ENCODE data around the gene NTNG1. TPM values are rescaled to one million over a fixed set of nuclear protein-coding genes. Genes with fewer than 3 reads are reported as not detected.

The NTNG1 gene
- total RNA-seq, 2 donors from 2014 or later, result 2.5 to 2.6 TPM

- H3K9me3 Mint-ChIP-seq, result no peaks in the 10 kb centered on the region
- no peak overlapping the region for H3K27ac Mint-ChIP-seq
- H3K9me3 ChIP-seq (ENCODE audit: control insufficient read depth, low read length), result no peaks in the 10 kb centered on the region
- H3K36me3 Mint-ChIP-seq (ENCODE audit: low read depth), result no peaks in the 10 kb centered on the region
- H3K9ac ChIP-seq (ENCODE audit: extremely low read depth, low read length, poor library complexity, severe bottlenecking), result no peak overlapping the region
- no peaks in the 10 kb centered on the region for H3K36me3 ChIP-seq (ENCODE audit: control insufficient read depth, insufficient read depth, low read length)
- DNase-seq, result no peak
- H3K4me1 Mint-ChIP-seq, result peaks cover 18% of the 10 kb centered on the region
- 90% methylated on average over 3 of the region's 3 CpGs; no CpG with 5 or more reads in 1 of the 2 experiments for WGBS, 2 experiments (ENCODE audit: insufficient coverage in 1 of 2, insufficient read length in 1 of 2)
- H3K4me3 Mint-ChIP-seq, result no peak overlapping the region
- TF ChIP-seq, protein P1, sequence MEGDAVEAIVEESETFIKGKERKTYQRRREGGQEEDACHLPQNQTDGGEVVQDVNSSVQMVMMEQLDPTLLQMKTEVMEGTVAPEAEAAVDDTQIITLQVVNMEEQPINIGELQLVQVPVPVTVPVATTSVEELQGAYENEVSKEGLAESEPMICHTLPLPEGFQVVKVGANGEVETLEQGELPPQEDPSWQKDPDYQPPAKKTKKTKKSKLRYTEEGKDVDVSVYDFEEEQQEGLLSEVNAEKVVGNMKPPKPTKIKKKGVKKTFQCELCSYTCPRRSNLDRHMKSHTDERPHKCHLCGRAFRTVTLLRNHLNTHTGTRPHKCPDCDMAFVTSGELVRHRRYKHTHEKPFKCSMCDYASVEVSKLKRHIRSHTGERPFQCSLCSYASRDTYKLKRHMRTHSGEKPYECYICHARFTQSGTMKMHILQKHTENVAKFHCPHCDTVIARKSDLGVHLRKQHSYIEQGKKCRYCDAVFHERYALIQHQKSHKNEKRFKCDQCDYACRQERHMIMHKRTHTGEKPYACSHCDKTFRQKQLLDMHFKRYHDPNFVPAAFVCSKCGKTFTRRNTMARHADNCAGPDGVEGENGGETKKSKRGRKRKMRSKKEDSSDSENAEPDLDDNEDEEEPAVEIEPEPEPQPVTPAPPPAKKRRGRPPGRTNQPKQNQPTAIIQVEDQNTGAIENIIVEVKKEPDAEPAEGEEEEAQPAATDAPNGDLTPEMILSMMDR (conservative IDR thresholded peaks at IDR 0.05), result no peak
- no peaks in the 10 kb centered on the region for H3K27me3 Mint-ChIP-seq (ENCODE audit: insufficient read depth)
- H3K4me3 ChIP-seq (ENCODE audit: low read length), result no peak overlapping the region
- no peaks in the 10 kb centered on the region for H3K27me3 ChIP-seq (ENCODE audit: control insufficient read depth, insufficient read depth, low read length, poor library complexity, severe bottlenecking)
- no peak overlapping the region for H3K27ac ChIP-seq (ENCODE audit: low read depth, low read length)
- H3K4me1 ChIP-seq (ENCODE audit: control insufficient read depth, insufficient read depth, low read length), result peaks cover 4% of the 10 kb centered on the region
Measured at GRCh38 chr1:107394301-107394700, 253.5 kb downstream of the NTNG1 start.

DNA sequence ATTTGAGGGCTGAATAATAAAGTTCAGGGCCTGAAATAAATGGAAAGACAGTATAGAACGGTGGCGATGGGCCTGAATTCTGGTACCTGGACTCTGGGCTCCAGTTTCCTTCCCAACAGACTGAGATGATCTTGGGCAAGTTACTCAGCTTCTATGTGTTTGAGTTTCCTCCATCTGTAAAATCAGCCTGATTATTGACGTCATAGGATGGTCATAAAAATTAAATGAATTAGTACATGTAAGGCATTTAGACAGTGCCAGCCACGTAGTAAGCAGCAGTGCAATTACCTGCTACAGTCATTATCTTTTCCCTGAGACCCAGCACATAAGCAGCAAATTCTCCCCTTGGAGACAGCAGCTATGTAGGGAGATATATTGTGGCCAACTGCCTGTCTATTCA is 260.9 kb downstream of the NTNG1 start:
- Mint-ChIP-seq H3K27me3 (ENCODE audit: insufficient read depth) (no peaks in the 10 kb centered on the region), H3K4me1 (peaks cover 3% of the 10 kb centered on the region), H3K36me3 (ENCODE audit: low read depth) (no peaks in the 10 kb centered on the region), H3K27ac (no peak overlapping the region), H3K4me3 (no peak overlapping the region), H3K9me3 (no peaks in the 10 kb centered on the region)
- no peak overlapping the region for H3K9ac ChIP-seq (ENCODE audit: extremely low read depth, low read length, poor library complexity, severe bottlenecking)
- H3K4me3 ChIP-seq (ENCODE audit: low read length), result no peak overlapping the region
- no peaks in the 10 kb centered on the region for H3K4me1 ChIP-seq (ENCODE audit: control insufficient read depth, insufficient read depth, low read length)
- no peaks in the 10 kb centered on the region for H3K36me3 ChIP-seq (ENCODE audit: control insufficient read depth, insufficient read depth, low read length)
- TF ChIP-seq, protein P1 (conservative IDR thresholded peaks at IDR 0.05), result no peak
- WGBS, 2 experiments (ENCODE audit: insufficient coverage in 1 of 2, insufficient read length in 1 of 2), result 96 to 100% methylated on average over 3 to 4 of the region's 4 CpGs
- no peak overlapping the region for H3K27ac ChIP-seq (ENCODE audit: low read depth, low read length)
- no peak for DNase-seq
- no peaks in the 10 kb centered on the region for H3K9me3 ChIP-seq (ENCODE audit: control insufficient read depth, low read length)
- H3K27me3 ChIP-seq (ENCODE audit: control insufficient read depth, insufficient read depth, low read length, poor library complexity, severe bottlenecking), result no peaks in the 10 kb centered on the region

DNA sequence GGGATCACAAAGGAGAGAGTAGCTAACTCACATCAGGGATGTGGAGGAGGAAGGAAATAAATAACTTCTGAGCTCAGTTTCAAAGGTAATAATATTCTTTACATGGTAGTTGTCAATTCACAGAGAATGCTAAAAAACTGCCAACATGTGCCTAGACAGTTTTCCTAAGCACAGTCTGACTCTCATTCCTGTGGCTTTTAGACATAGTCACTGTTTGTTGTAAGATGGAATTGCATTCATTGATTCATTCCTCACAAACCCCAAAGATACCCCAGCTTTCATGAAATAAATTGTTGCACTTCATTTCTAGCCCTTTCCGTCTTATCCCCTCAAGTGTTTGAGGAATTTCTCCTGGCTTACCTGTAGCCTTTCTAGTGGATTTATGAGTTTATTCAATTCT is 263.9 kb downstream of the NTNG1 start:
- H3K9me3 ChIP-seq (ENCODE audit: control insufficient read depth, low read length), result no peaks in the 10 kb centered on the region
- no peaks in the 10 kb centered on the region for H3K27me3 Mint-ChIP-seq (ENCODE audit: insufficient read depth)
- DNase-seq, result no peak
- H3K27ac Mint-ChIP-seq, result no peak overlapping the region
- no peaks in the 10 kb centered on the region for H3K4me1 ChIP-seq (ENCODE audit: control insufficient read depth, insufficient read depth, low read length)
- H3K27ac ChIP-seq (ENCODE audit: low read depth, low read length), result no peak overlapping the region
- H3K4me3 ChIP-seq (ENCODE audit: low read length), result no peak overlapping the region
- no peak overlapping the region for H3K4me3 Mint-ChIP-seq
- WGBS, 2 experiments (ENCODE audit: insufficient coverage in 1 of 2, insufficient read length in 1 of 2), result 95% methylated on average over 1 of the region's 1 CpG; no CpG with 5 or more reads in 1 of the 2 experiments
- no peaks in the 10 kb centered on the region for H3K27me3 ChIP-seq (ENCODE audit: control insufficient read depth, insufficient read depth, low read length, poor library complexity, severe bottlenecking)
- no peaks in the 10 kb centered on the region for H3K36me3 ChIP-seq (ENCODE audit: control insufficient read depth, insufficient read depth, low read length)
- peaks cover 3% of the 10 kb centered on the region for H3K4me1 Mint-ChIP-seq
- H3K9me3 Mint-ChIP-seq, result no peaks in the 10 kb centered on the region
- no peak overlapping the region for H3K9ac ChIP-seq (ENCODE audit: extremely low read depth, low read length, poor library complexity, severe bottlenecking)
- TF ChIP-seq, protein P1 (conservative IDR thresholded peaks at IDR 0.05), result no peak
- no peaks in the 10 kb centered on the region for H3K36me3 Mint-ChIP-seq (ENCODE audit: low read depth)
